Measurements from ENCODE around the gene MPC2. TPM values are rescaled to one million over a fixed set of nuclear protein-coding genes. Genes with fewer than 3 reads are reported as not detected.

The MPC2 gene
- total RNA-seq, 1 donor from 2014 or later: 17.7 TPM

GRCh38 chr1:167947733-167948132 lies 10.9 kb upstream of the MPC2 start:
- TF ChIP-seq POLR2A (IDR thresholded peaks at IDR 0.05) (no peak), POLR2AphosphoS5 (IDR thresholded peaks at IDR 0.05; ENCODE audit: insufficient read depth in 1 of 2, low read depth in 1 of 2) (no peak)
- TF ChIP-seq, protein P1, sequence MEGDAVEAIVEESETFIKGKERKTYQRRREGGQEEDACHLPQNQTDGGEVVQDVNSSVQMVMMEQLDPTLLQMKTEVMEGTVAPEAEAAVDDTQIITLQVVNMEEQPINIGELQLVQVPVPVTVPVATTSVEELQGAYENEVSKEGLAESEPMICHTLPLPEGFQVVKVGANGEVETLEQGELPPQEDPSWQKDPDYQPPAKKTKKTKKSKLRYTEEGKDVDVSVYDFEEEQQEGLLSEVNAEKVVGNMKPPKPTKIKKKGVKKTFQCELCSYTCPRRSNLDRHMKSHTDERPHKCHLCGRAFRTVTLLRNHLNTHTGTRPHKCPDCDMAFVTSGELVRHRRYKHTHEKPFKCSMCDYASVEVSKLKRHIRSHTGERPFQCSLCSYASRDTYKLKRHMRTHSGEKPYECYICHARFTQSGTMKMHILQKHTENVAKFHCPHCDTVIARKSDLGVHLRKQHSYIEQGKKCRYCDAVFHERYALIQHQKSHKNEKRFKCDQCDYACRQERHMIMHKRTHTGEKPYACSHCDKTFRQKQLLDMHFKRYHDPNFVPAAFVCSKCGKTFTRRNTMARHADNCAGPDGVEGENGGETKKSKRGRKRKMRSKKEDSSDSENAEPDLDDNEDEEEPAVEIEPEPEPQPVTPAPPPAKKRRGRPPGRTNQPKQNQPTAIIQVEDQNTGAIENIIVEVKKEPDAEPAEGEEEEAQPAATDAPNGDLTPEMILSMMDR (IDR thresholded peaks at IDR 0.05): no peak
- peaks cover 0 to 6% of the 10 kb centered on the region in 2 donors for H3K36me3 ChIP-seq
- H3K4me1 ChIP-seq: peaks cover 16% of the 10 kb centered on the region
- no peaks in the 10 kb centered on the region for H3K27me3 ChIP-seq
- no peaks in the 10 kb centered on the region for H3K9me3 ChIP-seq
- no peak overlapping the region for H3K27ac ChIP-seq
- DNase-seq (ENCODE audit: extremely low spot score in 2 of 2): no peak
- no peak overlapping the region for H3K4me3 ChIP-seq
- intact Hi-C loops (cut with DNase I): no loop called here

DNA sequence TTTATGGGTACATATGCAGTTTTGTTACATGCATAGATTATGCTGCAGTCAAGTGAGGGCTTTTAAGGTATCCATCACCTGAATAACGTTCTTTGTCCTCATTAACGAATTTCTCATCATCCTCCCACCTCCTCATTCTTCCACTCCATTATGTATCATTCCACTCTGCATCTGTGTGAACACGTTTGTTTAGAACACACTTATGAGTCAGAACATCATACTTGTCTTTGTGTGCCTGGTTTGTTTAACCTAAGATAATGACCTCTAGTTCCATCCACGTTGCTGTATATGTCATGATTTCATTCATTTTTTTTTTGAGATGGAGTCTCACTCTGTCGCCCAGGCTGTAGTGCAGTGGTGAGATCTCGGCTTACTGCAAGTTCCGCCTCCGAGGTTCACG lies 6.7 kb upstream of the MPC2 start:
- TF ChIP-seq, protein P1 (IDR thresholded peaks at IDR 0.05): no peak
- TF ChIP-seq POLR2AphosphoS5 (IDR thresholded peaks at IDR 0.05; ENCODE audit: insufficient read depth in 1 of 2, low read depth in 1 of 2) (no peak), POLR2A (IDR thresholded peaks at IDR 0.05) (no peak)
- Histone ChIP-seq H3K27ac (no peak overlapping the region), H3K4me1 (peaks cover 7% of the 10 kb centered on the region), H3K9me3 (no peaks in the 10 kb centered on the region), H3K27me3 (no peaks in the 10 kb centered on the region), H3K36me3 (no peaks in the 10 kb centered on the region), H3K4me3 (no peak overlapping the region)
- no peak for DNase-seq (ENCODE audit: extremely low spot score in 2 of 2)
- intact Hi-C loops (cut with DNase I): no loop called here

GRCh38 chr1:167940264-167940663 lies 3.4 kb upstream of the MPC2 start:
- Histone ChIP-seq H3K36me3 (no peaks in the 10 kb centered on the region), H3K27me3 (no peaks in the 10 kb centered on the region), H3K4me3 (no peak overlapping the region), H3K9me3 (no peaks in the 10 kb centered on the region), H3K27ac (no peak overlapping the region), H3K4me1 (peaks cover 15% of the 10 kb centered on the region)
- TF ChIP-seq, protein P1 (IDR thresholded peaks at IDR 0.05): no peak
- TF ChIP-seq POLR2AphosphoS5 (IDR thresholded peaks at IDR 0.05; ENCODE audit: insufficient read depth in 1 of 2, low read depth in 1 of 2) (no peak), POLR2A (IDR thresholded peaks at IDR 0.05) (no peak)
- no peak for DNase-seq (ENCODE audit: extremely low spot score in 2 of 2)
- intact Hi-C loops (cut with DNase I): no loop called here

DNA sequence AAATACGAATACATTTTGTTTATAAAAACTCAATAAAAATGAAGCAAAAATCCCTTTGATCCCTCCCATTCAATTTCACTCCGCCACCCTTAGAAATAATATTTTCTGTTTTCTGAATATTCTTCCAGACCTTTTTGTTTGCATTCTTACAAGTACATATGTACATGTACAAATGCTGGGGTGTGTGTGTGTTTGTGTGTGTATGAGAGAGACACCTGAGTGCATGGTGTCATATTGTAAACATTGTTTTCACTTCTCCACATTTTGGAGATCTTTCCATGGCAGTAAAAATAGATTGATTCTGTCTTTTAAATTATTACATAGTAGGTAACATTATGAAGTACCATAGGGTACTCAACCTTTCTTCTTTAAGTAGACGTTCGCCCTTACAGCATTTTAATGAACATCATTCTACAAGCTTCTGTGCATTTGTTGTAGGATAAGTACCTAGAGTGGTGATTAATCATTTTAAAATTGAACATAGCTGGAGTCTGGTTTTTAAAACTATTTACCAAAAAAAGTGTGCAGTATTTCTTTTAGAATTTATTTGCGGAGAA lies 1.3 kb upstream of the MPC2 start:
- H3K36me3 ChIP-seq: no peaks in the 10 kb centered on the region
- no peak for TF ChIP-seq POLR2AphosphoS5 (IDR thresholded peaks at IDR 0.05; ENCODE audit: insufficient read depth in 1 of 2, low read depth in 1 of 2)
- no peak for TF ChIP-seq POLR2A (IDR thresholded peaks at IDR 0.05)
- TF ChIP-seq, protein P1 (IDR thresholded peaks at IDR 0.05): no peak
- no peak for DNase-seq (ENCODE audit: extremely low spot score in 2 of 2)
- H3K4me3 ChIP-seq: peak overlapping the region; percentile 90 to 93
- intact Hi-C loops (cut with DNase I): no loop called here
- no peaks in the 10 kb centered on the region for H3K27me3 ChIP-seq
- H3K4me1 ChIP-seq: peaks cover 36% of the 10 kb centered on the region
- H3K27ac ChIP-seq: peak overlapping the region; percentile 97
- H3K9me3 ChIP-seq: no peaks in the 10 kb centered on the region

DNA sequence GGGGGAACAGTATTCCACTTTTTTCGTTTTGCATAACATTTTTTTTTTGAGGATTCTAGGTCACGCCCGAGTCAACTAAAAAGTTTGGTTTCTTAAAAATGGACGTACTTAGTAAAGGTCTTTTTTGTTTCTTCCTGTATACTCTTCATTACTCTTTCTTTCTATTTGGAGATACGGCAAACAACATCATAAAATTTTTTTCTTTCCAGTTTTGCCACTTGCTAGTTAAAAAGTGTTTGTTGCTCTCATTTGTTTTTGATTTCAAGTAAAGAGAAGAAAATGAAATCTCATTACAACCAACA lies 788 bp upstream of the MPC2 start:
- Histone ChIP-seq H3K4me1 (peaks cover 38% of the 10 kb centered on the region), H3K27me3 (no peaks in the 10 kb centered on the region), H3K4me3 (peak overlapping the region; percentile 90 to 93), H3K27ac (peak overlapping the region; percentile 97), H3K36me3 (no peaks in the 10 kb centered on the region), H3K9me3 (no peaks in the 10 kb centered on the region)
- no peak for DNase-seq (ENCODE audit: extremely low spot score in 2 of 2)
- TF ChIP-seq POLR2AphosphoS5 (IDR thresholded peaks at IDR 0.05; ENCODE audit: insufficient read depth in 1 of 2, low read depth in 1 of 2) (no peak), POLR2A (IDR thresholded peaks at IDR 0.05) (no peak)
- TF ChIP-seq, protein P1 (IDR thresholded peaks at IDR 0.05): no peak
- intact Hi-C loops (cut with DNase I): no loop called here

All from vagina (tissue), 2 donors.